GM18867 (cell line): ENCODE measurements around the gene PKMYT1.
A peak's percentile ranks its signal among the peaks of the same experiment; 100 is the strongest.
"Not testable (repeated sequence)": the region's sequence is repeated elsewhere in the genome, so short reads cannot be mapped to it uniquely, and the experiment has no call there.

Source experiments
- ATAC-seq: cut with Tn5 transposase; IDR thresholded peaks from one replicate; pipeline ENCODE4 v1.9.1; 2021; ENCODE audit warnings: mild to moderate bottlenecking, moderate library complexity; ENCODE audit not compliant: unreplicated experiment

The PKMYT1 gene

GRCh38 chr16:2938206-2938605, 42.0 kb downstream of the PKMYT1 start:
- no peak for ATAC-seq

GRCh38 chr16:2937170-2937569, 43.1 kb downstream of the PKMYT1 start:
- no peak for ATAC-seq

- no peak for ATAC-seq
Measured at GRCh38 chr16:2936436-2937011, 43.7 kb downstream of the PKMYT1 start.

- no peak for ATAC-seq
Measured at GRCh38 chr16:2934450-2934849, 45.8 kb downstream of the PKMYT1 start.

GRCh38 chr16:2933701-2934100, 46.5 kb downstream of the PKMYT1 start:
- ATAC-seq = no peak

GRCh38 chr16:2933136-2933535, 47.1 kb downstream of the PKMYT1 start:
- no peak for ATAC-seq

- not testable (repeated sequence) for ATAC-seq
Measured at GRCh38 chr16:2931231-2931914, 48.9 kb downstream of the PKMYT1 start.

- ATAC-seq = no peak
Measured at GRCh38 chr16:2930236-2930635, 50.0 kb downstream of the PKMYT1 start.

- ATAC-seq = no peak
Measured at GRCh38 chr16:2929693-2930092, 50.6 kb downstream of the PKMYT1 start.

GRCh38 chr16:2928796-2929195, 51.5 kb downstream of the PKMYT1 start:
- no peak for ATAC-seq

GRCh38 chr16:2928151-2928550, 52.1 kb downstream of the PKMYT1 start:
- not testable (repeated sequence) for ATAC-seq

- ATAC-seq = peak; percentile 57
Measured at GRCh38 chr16:2927010-2927646, 53.1 kb downstream of the PKMYT1 start.

GRCh38 chr16:2926650-2926999, 53.6 kb downstream of the PKMYT1 start:
- ATAC-seq = no peak

GRCh38 chr16:2925951-2926649, 54.1 kb downstream of the PKMYT1 start:
- ATAC-seq = no peak

GRCh38 chr16:2924901-2925755, 55.1 kb downstream of the PKMYT1 start:
- ATAC-seq = no peak

GRCh38 chr16:2923481-2923880, 56.8 kb downstream of the PKMYT1 start:
- no peak for ATAC-seq
